Brain pericyte (primary cell): ENCODE data around the gene SACS.
"Not testable (repeated sequence)": the region's sequence is repeated elsewhere in the genome, so short reads cannot be mapped to it uniquely, and the experiment has no call there.

Experiments used
- DNase-seq: peaks from one replicate; pipeline ENCODE4 v3.0.0-alpha.2; 2012; ENCODE audit warnings: low read depth, low spot score

Gene SACS

DNA sequence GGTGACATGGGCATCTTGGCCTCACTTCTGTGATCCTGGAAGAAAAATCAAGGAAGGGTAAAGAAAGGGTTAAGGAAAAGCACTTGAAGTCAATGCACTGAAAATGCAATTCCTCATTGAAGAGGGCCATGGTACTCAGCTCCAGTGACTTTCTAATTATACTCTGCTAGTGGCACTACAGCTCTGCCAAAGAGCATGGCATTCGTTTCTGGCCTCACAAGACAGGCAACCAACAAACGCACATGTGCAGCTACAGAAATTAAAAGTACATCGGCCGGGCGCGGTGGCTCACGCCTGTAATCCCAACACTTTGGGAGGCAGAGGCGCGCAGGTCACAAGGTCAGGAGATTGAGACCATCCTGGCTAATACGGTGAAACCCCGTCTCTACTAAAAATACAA, 21.8 kb downstream of the SACS start:
- no peak for DNase-seq

DNA sequence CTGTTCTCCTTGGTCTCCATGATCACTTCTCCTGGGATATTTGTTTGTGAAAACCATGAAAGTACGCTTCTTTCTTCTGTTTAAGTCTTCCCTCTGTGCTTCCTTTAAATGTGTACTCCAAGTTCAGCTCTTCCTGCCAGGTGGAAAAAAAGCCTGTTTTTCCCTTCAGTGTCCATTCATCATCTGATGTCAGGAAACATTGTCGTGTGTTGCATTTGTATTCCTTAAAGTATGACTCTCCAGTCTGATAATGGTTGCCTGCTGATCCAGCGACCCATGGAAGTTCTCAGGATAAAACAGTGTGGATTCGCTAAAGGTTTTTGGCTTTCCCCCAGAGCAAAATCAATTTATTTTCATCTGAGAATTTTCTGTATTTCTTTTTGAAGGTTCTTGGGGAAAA, 22.3 kb downstream of the SACS start:
- DNase-seq: no peak

DNA sequence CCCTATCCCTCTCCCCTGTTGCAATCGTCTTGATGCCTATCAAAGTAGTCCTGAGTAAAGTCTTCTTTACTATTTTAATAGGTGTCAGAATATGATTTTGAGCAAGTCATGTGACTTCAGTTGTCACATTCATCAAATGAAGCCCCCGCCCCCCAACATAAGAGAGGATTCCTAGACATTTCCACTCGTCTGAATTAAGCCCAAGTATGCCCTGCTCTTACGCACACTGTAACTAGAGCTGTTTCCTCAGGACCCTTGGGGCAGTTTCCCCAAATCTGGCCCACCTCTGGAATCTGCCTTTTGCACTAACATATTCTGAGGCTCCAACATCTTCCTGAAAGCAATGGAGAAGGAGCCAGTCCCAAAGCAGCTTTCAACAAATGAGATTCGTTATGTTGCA, 25.5 kb downstream of the SACS start:
- no peak for DNase-seq

DNA sequence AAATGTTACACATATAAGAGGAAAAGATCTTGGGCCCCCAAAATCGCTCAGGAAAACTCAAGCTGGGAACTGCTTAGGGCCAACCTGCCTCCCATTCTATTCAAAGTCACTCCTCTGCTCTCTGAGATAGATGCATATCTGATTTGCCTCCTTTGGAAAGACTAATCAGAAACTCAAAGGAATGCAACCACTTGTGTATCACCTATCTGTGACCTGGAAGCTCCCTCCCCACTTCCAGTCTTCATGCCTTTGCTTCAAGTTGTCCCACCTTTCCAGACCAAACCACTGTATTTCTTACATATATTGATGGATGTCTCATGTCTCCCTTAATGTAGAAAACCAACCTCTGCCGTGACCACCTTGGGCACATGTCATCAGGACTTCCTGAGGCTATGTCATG, 32.3 kb downstream of the SACS start:
- not testable (repeated sequence) for DNase-seq

DNA sequence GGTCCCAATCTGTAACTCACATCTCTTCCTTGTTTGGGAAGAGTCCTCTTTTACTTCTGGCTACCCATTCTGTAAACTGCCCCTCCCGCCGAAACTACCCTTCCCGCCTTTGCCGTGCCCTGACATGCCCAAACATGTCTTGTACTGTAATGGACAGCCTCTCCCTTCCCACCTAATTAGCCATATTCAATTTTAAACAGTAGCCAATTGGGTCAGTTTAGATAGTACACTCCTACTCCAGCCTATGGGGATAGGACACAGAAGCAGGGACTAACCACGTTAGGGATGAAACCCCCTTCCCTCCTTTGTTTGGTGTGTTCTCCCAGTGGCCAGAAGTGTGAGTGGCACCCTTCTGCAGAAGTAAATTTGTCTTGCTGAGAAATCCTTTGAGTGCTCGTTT, 34.2 kb downstream of the SACS start:
- DNase-seq: no peak

DNA sequence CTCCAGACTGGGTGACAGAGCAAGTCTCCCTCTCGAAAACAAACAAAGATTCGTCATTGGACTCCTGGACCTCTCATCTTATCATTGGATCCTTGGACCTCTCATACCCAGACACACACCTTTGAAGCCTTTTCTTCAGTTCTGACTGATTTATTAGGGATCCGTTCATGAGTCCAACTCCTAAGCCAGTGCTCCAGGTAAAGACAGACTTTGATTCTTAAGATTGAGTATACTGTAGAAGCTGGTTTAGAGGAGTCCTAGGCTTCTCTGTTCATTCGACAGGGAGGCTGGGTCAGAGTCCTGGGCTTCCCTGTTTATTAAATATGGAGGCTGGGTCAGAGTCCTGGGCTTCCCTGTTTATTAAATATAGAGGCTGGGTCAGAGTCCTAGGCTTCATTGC, 38.7 kb downstream of the SACS start:
- no peak for DNase-seq

DNA sequence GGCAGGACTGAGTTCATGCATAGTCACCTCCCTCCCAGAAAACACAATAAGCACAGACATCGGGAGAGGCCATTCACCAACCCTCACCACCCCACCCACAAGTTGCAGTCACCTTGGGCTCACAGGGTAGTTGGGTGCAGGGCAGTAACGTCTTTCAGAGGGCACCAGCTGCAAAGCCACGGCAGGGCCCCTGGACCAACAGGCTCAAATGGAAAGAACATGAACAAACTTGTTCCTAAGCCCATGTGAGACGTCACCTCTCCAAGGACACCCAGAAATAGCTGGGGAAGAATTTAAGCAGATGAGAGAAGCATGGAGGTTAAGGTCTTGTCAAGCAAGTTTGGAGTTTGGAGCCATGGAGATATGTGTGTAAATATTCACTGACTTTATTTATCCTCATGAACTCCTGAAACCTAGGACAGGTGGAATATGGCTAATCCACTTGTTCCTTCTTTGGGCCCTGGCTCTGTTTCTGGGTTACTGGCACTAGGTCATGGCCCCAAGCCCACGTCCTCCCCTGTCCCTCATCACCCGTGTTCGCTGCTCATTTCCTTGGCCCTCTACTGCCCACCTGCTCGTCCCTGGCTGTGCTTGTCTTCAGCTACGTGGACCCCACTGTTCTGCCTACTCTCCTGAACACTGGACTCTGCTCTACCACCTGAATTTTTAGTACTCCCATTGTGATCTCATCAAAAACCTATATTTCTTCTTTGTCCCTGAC, 40.4 kb downstream of the SACS start:
- DNase-seq: no peak

DNA sequence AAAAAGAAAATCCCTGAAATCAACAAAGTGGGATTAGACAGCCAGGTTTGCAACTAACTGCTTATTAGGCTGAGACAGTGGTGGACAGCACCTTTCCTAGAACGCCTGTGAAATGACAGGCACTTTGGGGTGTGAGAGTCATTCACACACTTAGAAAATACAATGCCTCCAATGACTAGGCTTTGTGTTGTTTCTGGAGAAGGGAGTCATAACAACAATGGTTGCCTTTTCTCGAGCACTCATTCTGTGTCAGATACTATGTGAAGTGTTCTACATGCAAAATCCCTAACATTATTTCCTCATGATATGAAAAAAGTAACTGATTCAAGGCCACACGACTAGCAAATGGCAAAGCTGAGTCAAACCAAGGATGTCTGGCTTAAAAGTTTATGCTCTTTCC, 41.2 kb downstream of the SACS start:
- no peak for DNase-seq

DNA sequence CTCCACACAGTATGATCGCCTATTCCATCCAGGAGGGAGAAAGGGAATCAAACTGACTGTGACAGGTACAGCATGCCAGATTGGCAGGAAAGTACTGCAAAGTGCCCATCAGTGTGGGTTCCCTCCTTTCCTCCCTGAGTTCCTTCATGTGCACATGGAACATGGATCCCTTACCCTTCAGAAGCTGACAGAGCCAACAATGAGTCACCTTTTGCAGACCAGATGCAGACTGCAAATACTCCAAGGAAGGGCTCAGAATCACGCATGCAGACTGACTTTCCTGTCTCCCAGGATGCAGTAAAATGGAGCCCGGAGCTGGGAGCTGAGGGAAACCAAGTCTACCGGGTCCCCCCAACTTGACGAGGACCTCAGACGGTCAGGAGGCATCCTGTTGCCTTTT, 41.8 kb downstream of the SACS start:
- DNase-seq: no peak

DNA sequence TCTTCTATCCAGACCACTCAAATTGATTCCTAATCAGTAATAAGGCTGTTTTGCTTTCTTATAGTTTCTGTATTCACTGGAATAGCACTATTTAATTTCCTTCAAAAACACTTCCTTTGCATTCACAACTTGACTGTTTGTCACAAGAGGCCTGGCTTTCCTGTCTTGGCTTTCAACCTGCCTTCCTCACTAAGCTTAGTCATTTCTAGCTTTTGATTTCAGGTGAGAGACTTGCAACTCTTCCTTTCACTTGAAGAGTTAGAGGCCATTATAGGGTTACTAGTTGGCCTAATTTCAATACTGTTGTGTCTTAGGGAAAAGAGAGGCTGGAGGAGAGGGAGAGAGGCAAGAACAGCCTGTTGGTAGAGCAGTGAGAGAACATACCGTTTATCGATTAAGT, 47.0 kb downstream of the SACS start:
- no peak for DNase-seq

DNA sequence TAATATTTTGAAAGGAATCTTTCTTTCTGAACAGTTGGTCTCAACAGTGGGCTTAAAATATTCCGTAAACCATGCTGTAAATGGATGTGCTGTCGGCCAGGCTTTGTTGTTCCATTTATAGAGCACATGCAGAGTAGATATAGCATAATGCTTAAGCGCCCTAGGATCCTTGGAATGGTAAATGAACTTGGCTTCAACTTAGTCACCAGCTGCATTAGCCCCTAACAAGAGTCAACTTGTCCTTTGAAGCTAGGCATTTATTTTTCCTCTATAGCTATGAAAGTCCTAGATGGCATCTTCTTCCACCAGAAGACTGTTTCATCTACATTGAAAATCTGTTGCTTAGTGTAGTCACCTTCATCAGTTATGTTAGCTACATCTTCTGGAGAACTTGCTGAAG, 47.6 kb downstream of the SACS start:
- DNase-seq: no peak

DNA sequence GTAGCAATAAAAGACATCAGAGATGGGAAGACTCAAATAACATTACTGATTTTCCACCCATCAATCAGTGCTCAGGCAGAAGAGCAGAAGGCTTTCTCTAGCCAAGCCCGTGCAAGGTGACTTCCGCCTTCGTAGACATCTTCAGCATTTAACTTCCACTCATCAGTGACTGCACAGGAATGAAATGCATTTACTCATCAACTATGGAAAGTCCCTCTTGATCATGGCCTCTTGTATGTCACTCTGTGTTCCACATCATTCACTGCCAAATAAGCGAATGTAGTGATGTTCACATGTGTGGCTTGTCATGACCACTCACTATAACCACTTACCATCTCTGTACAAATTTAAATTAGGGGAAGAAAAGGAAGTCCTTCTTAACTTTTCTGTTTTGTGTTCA, 49.4 kb downstream of the SACS start:
- no peak for DNase-seq

DNA sequence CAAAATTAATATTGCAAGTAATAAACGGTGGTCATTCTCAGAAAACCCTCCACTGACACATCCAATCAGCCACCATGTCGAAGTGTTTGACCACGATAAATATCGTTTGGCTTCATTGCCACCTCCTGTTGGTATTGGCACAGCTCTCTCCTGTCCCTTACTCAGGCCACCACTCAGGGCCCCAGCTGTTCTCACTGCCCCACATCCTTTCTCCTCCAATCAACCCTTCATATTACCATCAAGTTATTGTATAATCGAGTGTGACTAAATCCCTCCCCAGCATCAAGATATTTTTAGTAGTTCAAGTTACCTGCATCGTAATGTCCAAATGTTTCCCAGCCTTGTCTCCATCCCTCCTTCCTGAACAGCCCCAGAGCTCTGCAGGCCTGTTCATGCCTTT, 50.4 kb downstream of the SACS start:
- no peak for DNase-seq

DNA sequence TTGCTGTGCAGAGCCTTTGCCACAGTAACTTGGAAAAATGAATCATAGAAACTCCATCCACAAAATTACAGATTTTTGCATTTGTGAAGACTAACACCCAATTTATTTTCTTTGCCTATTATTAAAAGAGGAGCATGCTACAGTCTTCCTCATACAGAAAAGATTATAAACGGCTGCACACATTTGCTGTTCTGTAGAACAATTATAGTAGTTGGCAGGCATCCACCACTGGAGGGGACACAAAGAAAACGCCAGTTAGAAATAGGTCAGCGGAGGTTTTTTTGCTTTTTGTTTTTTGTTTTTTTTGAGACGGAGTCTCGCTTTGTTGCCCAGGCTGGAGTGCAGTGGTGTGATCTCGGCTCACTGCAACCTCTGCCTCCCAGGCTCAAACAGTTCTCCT, 51.6 kb downstream of the SACS start:
- DNase-seq: no peak

DNA sequence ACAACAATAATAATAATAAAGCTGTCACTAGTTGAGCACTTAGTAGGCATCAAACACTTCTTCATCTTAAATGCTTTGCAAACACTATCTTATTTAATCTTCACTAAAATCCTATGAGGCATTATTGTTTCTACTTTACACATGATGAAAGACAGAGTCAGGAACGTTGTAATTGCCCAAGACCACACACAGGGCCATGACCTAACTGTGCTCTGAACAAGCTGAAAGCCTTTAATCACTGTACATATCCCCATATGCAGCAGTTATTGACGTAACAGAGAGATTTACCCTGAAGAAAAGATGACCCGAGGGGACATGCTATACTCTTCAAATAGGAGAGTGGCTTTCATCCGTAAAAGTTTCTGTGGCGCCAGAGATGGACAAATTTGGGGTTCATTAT, 53.0 kb downstream of the SACS start:
- DNase-seq: no peak

DNA sequence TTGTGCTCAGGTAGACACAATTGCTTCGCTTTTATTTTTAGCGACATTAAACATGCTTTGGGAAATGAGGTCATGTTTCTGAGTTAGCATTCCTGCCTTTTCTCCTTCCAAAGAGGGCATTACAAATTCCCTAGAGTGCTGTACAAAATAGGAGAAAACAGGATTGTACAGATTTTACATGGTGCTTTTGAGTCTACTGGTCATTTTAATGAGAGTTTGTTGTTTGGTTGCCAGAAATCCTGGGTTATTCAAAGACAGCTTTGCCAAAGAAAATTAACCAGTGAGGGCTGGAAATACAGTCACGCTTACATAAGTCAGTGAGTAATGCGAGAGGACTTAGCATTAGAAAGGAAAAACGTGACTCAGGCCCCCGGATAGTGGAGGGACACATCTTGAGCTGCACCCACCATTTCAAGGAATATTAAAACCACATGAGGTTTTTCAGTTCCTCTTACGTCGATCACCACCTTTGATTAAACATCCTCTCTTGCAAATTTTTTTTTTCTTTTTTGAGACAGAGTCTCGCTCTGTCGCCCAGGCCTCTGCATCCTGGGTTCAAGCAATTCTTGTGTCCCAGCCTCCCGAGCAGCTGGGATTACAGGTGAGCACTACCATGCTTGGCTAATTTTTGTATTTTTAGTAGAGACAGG, 55.4 kb downstream of the SACS start:
- DNase-seq: peak; percentile 67

DNA sequence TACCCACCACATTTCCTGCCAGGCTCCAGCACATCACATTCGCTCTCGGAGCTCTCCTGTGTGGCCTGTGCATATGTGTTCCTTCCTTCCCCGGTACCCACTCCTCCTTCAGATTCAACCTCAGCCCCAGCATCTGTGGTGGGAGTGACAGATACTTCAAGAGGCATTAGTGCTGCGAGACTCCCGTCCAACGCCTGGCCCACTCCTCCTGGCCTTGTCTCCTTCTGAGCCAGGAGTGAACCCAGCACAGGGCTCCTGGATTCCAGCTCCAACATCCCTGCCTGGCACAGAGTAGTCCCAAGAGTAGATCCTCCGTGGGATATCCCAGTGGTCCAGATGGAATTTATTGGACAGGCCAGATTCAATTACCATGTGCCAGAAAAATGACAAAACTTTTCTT, 55.9 kb downstream of the SACS start:
- no peak for DNase-seq

DNA sequence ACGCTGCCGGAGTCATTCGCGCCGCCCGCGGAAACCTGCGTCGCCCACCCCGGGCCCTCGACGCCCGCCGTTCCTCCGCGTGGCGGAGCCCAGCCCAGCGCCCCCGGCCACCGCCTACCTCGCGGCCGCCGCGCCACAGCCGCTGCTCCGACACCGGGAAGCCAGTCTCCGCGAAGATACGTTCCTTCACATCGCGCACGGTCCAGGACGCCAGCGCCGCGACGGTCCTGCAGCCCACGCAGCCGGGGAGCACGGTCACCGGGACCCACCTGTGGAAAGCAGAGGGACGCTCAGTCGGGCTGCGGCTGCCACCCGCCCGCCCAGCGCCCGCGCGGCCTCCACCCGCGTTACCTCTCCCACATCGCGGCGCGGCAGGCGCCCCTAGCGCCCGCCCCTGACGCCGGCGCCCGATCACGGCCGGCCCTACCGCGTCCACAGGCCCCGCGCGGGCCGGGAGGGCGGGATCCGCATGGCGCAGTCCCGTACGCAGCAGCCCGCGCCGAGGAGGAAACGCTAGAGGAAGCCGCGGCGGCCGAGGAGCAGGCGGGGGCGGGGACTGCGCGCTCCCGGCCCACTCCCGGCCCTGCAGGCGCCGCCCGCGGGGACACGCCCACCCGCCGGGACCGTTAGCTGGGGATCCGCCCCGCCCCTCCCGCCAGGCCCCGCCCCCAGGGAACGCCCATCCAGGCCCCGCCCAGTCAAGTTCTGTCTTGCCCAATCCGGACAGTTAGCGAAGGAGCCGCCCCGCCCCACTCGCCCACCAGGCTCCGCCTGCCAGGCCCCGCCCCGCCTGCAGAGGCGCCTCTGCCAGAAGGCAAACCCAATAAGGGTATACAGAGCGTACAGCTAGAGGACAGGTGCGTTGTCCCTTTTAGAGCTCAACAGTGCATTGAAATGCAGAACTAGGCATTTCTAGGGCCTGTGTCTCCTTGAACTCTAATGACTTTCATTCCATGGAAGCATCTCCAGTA, 58.2 kb downstream of the SACS start:
- peak; percentile 80 for DNase-seq

DNA sequence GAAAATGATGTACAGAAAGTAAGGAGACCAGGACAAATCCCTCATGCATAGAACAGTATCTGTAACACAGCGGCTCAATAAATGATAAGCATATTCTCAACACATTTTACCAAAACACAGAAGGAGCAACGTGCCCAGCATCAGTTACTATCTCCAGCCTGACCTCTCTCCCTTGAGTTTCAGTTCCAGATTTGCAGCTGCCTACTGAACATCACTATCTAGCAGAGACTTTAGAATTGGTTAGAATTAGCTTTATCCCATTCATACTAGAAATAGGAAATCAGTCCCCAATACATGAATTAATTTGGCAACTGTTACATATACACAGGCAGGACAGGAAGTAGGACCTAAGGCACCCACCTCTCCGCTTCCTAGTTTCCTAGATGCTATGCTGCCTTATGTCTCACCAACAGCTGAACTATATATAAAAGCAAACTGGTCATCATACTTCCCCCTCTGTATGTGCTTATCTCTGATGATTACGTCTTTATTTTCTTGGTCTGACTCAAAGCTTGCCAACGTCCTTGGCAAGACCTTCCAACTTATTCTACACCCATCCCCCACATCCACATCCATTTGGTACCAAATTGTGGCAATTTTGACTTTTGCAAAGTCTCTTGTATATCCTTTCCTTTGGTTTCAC, 61.1 kb downstream of the SACS start:
- DNase-seq: no peak

DNA sequence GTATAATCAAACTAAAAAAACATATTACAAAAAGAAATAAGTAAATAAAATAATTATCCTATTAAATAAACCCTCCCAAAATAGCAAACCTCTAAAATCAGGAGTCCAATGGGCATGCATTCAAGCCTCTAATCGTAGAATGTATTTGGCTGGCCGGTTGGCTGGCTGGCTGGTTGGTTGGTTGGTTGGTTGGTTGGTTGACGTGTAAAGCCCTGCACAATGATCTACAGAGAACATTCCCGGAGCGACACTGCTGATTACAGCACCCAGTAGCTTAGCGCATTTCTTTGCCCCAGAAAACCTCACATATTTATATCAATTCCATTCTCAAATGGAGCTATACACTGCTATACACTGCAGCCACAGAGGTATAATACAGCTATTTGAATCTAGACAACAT, 65.6 kb downstream of the SACS start:
- no peak for DNase-seq

DNA sequence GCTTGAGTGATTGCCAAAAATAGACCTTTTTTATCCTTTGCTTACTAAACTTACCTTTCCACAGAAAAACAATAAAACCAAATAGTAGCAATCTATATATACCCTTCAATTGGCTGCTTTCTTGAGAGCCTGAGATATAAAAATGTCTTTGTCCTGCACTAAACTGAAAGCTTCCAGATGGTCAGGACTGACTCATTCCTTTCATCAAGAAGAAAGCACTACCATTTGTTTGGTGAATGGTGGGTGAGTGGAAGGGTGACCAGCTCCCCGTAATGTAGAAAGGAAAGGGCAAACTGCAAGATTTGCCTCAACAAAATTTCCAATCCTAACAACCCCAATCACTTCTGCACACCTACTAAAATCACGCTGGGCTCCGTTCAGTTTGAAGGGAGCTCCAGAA, 67.8 kb downstream of the SACS start:
- DNase-seq: no peak

DNA sequence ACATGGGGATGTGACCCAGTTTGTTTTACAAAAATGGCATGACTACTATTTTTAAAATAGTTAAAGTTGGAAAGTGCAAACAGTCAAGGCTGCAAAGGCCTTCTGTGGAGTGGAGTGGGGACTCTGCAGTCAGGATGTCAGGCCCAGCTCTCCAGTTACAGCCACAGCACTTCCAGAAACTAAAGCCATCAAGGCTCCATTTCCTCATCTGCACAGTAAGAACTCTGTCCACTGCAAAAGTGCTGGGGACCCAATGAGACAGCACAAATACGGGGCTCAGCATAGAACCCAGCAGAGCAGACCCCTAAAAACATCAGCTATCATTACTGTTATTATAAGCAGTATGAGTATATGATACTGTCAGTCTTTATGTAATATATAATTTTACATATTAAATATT, 73.6 kb downstream of the SACS start:
- DNase-seq: no peak
